A549 (cell line): ENCODE data around the gene URGCP.

ENCODE experiments used
- CTCF ChIP-seq: fragments of >200 bp; sonication (Bioruptor Twin); formaldehyde crosslinking; IDR thresholded peaks from 3 replicates; pipeline ENCODE4 v1.5.1; 2016
- EP300 ChIP-seq, 2 experiments: fragments of >200 bp; sonication (Bioruptor Twin); formaldehyde crosslinking; IDR thresholded peaks; 2 replicates in 1 of 2; 3 replicates in 1 of 2; pipeline ENCODE4 v1.6.1; 2016 to 2017
- HOXA7 ChIP-seq: fragments of 250-450 bp; sonication (Bioruptor Pico); IDR thresholded peaks from 2 replicates; pipeline ENCODE4 v1.5.0; 2020; ENCODE audit warnings: mild to moderate bottlenecking, moderate library complexity
- POLR2A ChIP-seq: IDR thresholded peaks from 2 replicates; pipeline ENCODE4 v1.6.1; 2012; ENCODE audit warnings: mild to moderate bottlenecking, low read length
- RAD21 ChIP-seq, 2 experiments: fragments of >200 bp in 1 of 2; sonication (Bioruptor Twin) in 1 of 2; formaldehyde crosslinking in 1 of 2; IDR thresholded peaks in 1 of 2; conservative IDR thresholded peaks in 1 of 2; 2 replicates in 1 of 2; 3 replicates in 1 of 2; pipeline ENCODE4 v1.6.1; 2012 to 2018; ENCODE audit warnings: inconsistent platforms in 1 of 2
- RARB ChIP-seq: fragments of 250-450 bp; sonication (Bioruptor Pico); IDR thresholded peaks from 2 replicates; pipeline ENCODE4 v1.8.0; 2021; ENCODE audit warnings: mild to moderate bottlenecking, moderate library complexity
- RFX5 ChIP-seq: fragments of 450-650 bp; IDR thresholded peaks from 2 replicates; pipeline ENCODE4 v1.7.1; 2014; ENCODE audit warnings: antibody characterized with exemption, mild to moderate bottlenecking, moderate library complexity

DNA sequence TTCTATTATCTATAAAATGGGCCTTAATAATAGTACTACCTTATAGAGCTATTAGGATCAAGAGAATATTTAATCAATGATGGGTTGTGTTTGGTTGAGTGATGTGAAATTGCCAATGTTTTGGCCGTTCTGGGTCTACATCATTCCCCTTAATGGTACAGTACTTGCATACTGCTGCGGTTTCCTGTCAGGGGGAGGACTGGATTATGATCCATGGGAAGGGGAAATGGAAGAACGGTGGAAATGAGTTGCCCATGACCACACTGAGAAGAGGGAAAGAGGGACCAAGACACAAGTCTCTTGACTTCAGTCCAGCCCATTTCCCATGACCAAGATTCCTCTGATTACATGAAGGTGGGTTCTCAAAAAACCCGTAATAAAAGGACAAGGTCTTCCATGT, 36.1 kb downstream of the URGCP start:
- TF ChIP-seq CTCF (no peak), HOXA7 (CRISPR knock-in tag) (no peak), RFX5 (no peak), RAD21 (conservative IDR thresholded peaks at IDR 0.05 in 1 of 2, IDR thresholded peaks at IDR 0.05 in 1 of 2) (no peak), POLR2A (no peak), RARB (CRISPR knock-in tag) (no peak), EP300 (IDR thresholded peaks at IDR 0.05) (no peak)
